Measurements from ENCODE around the gene PPM1M. TPM values are rescaled to one million over a fixed set of nuclear protein-coding genes. Genes with fewer than 3 reads are reported as not detected.

PPM1M gene
- total and polyA plus RNA-seq, 2 donors from 2014 or later, result 23.2 to 32.5 TPM

DNA sequence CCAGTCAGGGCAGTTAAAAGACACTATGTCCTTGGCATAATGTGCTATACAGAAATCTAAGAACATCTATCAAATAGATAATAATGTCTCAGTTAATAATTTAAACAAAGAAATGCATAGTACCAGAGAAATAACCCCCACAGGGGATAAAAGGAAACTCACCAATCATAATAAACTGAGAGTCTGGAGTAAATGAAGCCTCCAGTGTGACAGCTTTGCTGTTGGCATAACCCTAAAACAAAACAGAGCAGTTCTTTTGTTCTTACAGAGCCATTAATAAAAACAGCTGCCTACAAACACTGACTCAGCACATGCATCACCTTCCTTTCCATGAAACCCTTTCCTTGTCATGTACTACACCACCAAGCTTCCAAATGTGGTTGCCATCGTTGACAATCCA lies 13.5 kb downstream of the PPM1M start:
- Histone ChIP-seq H3K9ac (ENCODE audit: low read length in 3 of 3) (no peak overlapping the region), H3K4me3 (ENCODE audit: low read length in 3 of 3) (no peak overlapping the region), H3K27me3 (ENCODE audit: control insufficient read depth, insufficient read depth, low read length) (no peaks in the 10 kb centered on the region), H3K27ac (ENCODE audit: low read depth in 2 of 2, low read length in 2 of 2) (no peak overlapping the region), H3K9me3 (ENCODE audit: control insufficient read depth in 2 of 3, insufficient read depth in 1 of 3, low read length in 3 of 3) (no peaks in the 10 kb centered on the region), H3K36me3 (ENCODE audit: control insufficient read depth in 2 of 3, insufficient read depth in 3 of 3, low read length in 3 of 3) (peaks cover 36 to 76% (median 61%) of the 10 kb centered on the region in 3 donors), H3K4me1 (ENCODE audit: control insufficient read depth in 2 of 3, insufficient read depth in 2 of 3, low read depth in 1 of 3, low read length in 3 of 3) (peaks cover 0 to 13% (median 13%) of the 10 kb centered on the region in 3 donors)
- intact Hi-C loops (cut with DNase I), result no loop called here
- DNase-seq, result no peak
- TF ChIP-seq, protein P1, sequence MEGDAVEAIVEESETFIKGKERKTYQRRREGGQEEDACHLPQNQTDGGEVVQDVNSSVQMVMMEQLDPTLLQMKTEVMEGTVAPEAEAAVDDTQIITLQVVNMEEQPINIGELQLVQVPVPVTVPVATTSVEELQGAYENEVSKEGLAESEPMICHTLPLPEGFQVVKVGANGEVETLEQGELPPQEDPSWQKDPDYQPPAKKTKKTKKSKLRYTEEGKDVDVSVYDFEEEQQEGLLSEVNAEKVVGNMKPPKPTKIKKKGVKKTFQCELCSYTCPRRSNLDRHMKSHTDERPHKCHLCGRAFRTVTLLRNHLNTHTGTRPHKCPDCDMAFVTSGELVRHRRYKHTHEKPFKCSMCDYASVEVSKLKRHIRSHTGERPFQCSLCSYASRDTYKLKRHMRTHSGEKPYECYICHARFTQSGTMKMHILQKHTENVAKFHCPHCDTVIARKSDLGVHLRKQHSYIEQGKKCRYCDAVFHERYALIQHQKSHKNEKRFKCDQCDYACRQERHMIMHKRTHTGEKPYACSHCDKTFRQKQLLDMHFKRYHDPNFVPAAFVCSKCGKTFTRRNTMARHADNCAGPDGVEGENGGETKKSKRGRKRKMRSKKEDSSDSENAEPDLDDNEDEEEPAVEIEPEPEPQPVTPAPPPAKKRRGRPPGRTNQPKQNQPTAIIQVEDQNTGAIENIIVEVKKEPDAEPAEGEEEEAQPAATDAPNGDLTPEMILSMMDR (IDR thresholded peaks at IDR 0.05; ENCODE audit: borderline replicate concordance, extremely low read depth, insufficient read depth), result no peak
- no peak for FAIRE-seq

GRCh38 chr3:52259448-52259847 lies 13.9 kb downstream of the PPM1M start:
- H3K4me3 ChIP-seq (ENCODE audit: low read length in 3 of 3), result no peak overlapping the region
- intact Hi-C loops (cut with DNase I), result no loop called here
- H3K36me3 ChIP-seq (ENCODE audit: control insufficient read depth in 2 of 3, insufficient read depth in 3 of 3, low read length in 3 of 3), result peaks cover 39 to 79% (median 63%) of the 10 kb centered on the region in 3 donors
- H3K4me1 ChIP-seq (ENCODE audit: control insufficient read depth in 2 of 3, insufficient read depth in 2 of 3, low read depth in 1 of 3, low read length in 3 of 3), result peaks cover 0 to 13% (median 12%) of the 10 kb centered on the region in 3 donors
- DNase-seq, result no peak
- FAIRE-seq, result no peak
- no peaks in the 10 kb centered on the region for H3K9me3 ChIP-seq (ENCODE audit: control insufficient read depth in 2 of 3, insufficient read depth in 1 of 3, low read length in 3 of 3)
- TF ChIP-seq, protein P1 (IDR thresholded peaks at IDR 0.05; ENCODE audit: borderline replicate concordance, extremely low read depth, insufficient read depth), result no peak
- no peak overlapping the region for H3K27ac ChIP-seq (ENCODE audit: low read depth in 2 of 2, low read length in 2 of 2)
- no peaks in the 10 kb centered on the region for H3K27me3 ChIP-seq (ENCODE audit: control insufficient read depth, insufficient read depth, low read length)
- no peak overlapping the region for H3K9ac ChIP-seq (ENCODE audit: low read length in 3 of 3)

DNA sequence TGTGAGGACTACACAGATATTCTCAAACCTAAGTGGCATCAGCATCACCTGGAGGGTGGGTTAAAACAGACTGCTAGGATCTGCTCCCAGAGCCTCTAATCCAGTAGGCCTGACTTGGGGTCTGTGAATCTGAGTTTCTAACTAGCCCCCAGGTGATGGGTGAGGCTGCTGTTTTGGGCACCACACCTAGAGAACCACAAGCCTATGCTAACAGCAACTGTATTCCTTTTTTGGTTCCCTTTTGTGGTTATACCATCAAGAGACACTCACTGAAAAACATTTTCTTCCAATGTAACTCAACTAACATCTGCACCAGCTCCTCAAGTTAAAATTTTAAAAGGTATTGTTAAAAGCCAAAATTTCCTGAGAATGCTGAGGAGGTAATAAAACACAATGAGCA lies 16.9 kb downstream of the PPM1M start:
- DNase-seq (no peak), FAIRE-seq (no peak)
- Histone ChIP-seq H3K36me3 (ENCODE audit: control insufficient read depth in 2 of 3, insufficient read depth in 3 of 3, low read length in 3 of 3) (peaks cover 25 to 70% (median 52%) of the 10 kb centered on the region in 3 donors), H3K4me1 (ENCODE audit: control insufficient read depth in 2 of 3, insufficient read depth in 2 of 3, low read depth in 1 of 3, low read length in 3 of 3) (peaks cover 0 to 17% (median 13%) of the 10 kb centered on the region in 3 donors), H3K27me3 (ENCODE audit: control insufficient read depth, insufficient read depth, low read length) (no peaks in the 10 kb centered on the region), H3K27ac (ENCODE audit: low read depth in 2 of 2, low read length in 2 of 2) (no peak overlapping the region), H3K4me3 (ENCODE audit: low read length in 3 of 3) (no peak overlapping the region), H3K9me3 (ENCODE audit: control insufficient read depth in 2 of 3, insufficient read depth in 1 of 3, low read length in 3 of 3) (no peaks in the 10 kb centered on the region), H3K9ac (ENCODE audit: low read length in 3 of 3) (no peak overlapping the region)
- intact Hi-C loops (cut with DNase I), result no loop called here
- TF ChIP-seq, protein P1 (IDR thresholded peaks at IDR 0.05; ENCODE audit: borderline replicate concordance, extremely low read depth, insufficient read depth), result no peak

GRCh38 chr3:52265387-52265786 lies 19.8 kb downstream of the PPM1M start:
- H3K27ac ChIP-seq (ENCODE audit: low read depth in 2 of 2, low read length in 2 of 2), result no peak overlapping the region
- no peaks in the 10 kb centered on the region for H3K9me3 ChIP-seq (ENCODE audit: control insufficient read depth in 2 of 3, insufficient read depth in 1 of 3, low read length in 3 of 3)
- intact Hi-C loops (cut with DNase I), result no loop called here
- DNase-seq (peak in 2 of 5 donors; percentile 47 to 56), FAIRE-seq (no peak)
- TF ChIP-seq, protein P1 (IDR thresholded peaks at IDR 0.05; ENCODE audit: borderline replicate concordance, extremely low read depth, insufficient read depth), result no peak
- no peak overlapping the region for H3K4me3 ChIP-seq (ENCODE audit: low read length in 3 of 3)
- no peaks in the 10 kb centered on the region for H3K27me3 ChIP-seq (ENCODE audit: control insufficient read depth, insufficient read depth, low read length)
- H3K4me1 ChIP-seq (ENCODE audit: control insufficient read depth in 2 of 3, insufficient read depth in 2 of 3, low read depth in 1 of 3, low read length in 3 of 3), result peaks cover 0 to 19% (median 16%) of the 10 kb centered on the region in 3 donors
- no peak overlapping the region for H3K9ac ChIP-seq (ENCODE audit: low read length in 3 of 3)
- H3K36me3 ChIP-seq (ENCODE audit: control insufficient read depth in 2 of 3, insufficient read depth in 3 of 3, low read length in 3 of 3), result peaks cover 15 to 52% (median 41%) of the 10 kb centered on the region in 3 donors
